LoVo (cell line): ENCODE measurements around the gene SIGLEC15.
"Not testable (repeated sequence)": the region's sequence is repeated elsewhere in the genome, so short reads cannot be mapped to it uniquely, and the experiment has no call there.

Experiments
- DNase-seq: peaks from one replicate; pipeline ENCODE4 v3.0.0-alpha.2; 2016; ENCODE audit warnings: low spot score

The SIGLEC15 gene

GRCh38 chr18:45820106-45820745 is 5.2 kb upstream of the SIGLEC15 start:
- no peak for DNase-seq

- DNase-seq: no peak
Measured at GRCh38 chr18:45821026-45821425, 4.4 kb upstream of the SIGLEC15 start.

GRCh38 chr18:45821711-45822110 is 3.8 kb upstream of the SIGLEC15 start:
- no peak for DNase-seq

GRCh38 chr18:45826084-45826483 is 609 bp downstream of the SIGLEC15 start:
- no peak for DNase-seq

GRCh38 chr18:45826716-45827115 is 1.2 kb downstream of the SIGLEC15 start:
- DNase-seq: not testable (repeated sequence)

- DNase-seq: peak; percentile 60
Measured at GRCh38 chr18:45828917-45829811, 3.7 kb downstream of the SIGLEC15 start.

GRCh38 chr18:45829855-45830254 is 4.4 kb downstream of the SIGLEC15 start:
- DNase-seq: no peak

DNA sequence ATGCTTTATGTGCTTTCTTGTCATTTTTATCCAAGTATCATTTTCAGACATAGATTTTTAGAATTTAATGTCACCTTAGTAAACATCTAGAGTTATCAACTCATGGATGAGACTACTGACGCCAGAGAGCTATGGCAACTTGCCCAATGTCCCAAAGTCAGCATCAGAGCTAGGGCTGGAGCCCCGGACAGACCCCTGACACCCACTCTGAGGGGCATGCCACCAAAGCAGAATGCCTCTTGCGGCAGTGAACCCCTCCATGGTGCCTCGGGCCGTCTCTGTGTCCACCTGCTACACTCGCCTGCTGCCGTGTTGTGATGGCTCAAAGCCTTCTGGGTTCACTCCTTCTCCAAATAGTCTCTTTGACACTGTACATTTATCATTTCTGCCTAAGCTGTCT is 5.4 kb downstream of the SIGLEC15 start:
- DNase-seq: no peak

- DNase-seq: peak; percentile 33
Measured at GRCh38 chr18:45833846-45834245, 8.4 kb downstream of the SIGLEC15 start.

DNA sequence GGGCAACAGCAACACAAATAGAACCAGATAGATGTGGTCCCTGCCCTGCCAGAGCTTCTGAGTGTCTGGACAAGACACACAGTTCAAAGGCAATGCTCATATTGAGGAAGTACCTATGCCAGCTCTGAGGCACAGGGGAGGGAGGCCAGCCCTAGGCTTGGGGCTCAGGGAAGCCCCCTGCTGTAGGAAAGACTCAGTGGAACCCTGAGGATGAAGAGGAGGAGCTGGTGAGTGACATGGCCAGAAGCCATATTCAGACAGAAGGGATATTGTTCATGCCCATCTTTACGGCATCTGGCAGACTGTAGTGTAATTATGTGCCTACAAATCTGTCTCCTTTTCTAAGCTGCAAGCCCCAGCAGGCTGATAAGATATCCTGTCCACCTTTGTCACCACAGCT is 8.8 kb downstream of the SIGLEC15 start:
- DNase-seq: no peak

GRCh38 chr18:45835057-45835636 is 9.7 kb downstream of the SIGLEC15 start:
- no peak for DNase-seq

GRCh38 chr18:45836242-45837205 is 11.0 kb downstream of the SIGLEC15 start:
- DNase-seq: no peak

- no peak for DNase-seq
Measured at GRCh38 chr18:45837283-45838070, 12.0 kb downstream of the SIGLEC15 start.

DNA sequence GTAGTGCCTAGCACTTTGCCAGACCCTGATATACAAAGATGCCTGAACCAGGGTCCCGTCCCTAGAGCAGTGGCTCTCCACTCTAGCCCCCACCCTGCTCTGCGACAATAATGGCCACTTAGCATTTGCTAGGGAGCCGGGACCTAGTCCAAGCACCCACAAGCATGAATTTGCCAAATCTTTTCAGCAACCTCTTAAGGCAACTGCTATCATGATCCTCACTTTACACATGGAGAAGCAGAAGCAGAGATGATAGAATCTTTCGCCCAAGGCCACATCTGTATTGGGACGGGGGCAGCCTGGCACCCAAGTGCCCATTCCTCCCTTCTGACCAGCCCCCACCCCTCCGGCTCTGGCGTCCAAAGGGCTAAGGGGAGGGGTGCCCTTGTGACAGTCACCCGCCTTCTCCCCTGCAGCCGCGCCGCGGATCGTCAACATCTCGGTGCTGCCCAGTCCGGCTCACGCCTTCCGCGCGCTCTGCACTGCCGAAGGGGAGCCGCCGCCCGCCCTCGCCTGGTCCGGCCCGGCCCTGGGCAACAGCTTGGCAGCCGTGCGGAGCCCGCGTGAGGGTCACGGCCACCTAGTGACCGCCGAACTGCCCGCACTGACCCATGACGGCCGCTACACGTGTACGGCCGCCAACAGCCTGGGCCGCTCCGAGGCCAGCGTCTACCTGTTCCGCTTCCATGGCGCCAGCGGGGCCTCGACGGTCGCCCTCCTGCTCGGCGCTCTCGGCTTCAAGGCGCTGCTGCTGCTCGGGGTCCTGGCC is 13.0 kb downstream of the SIGLEC15 start:
- DNase-seq: no peak

DNA sequence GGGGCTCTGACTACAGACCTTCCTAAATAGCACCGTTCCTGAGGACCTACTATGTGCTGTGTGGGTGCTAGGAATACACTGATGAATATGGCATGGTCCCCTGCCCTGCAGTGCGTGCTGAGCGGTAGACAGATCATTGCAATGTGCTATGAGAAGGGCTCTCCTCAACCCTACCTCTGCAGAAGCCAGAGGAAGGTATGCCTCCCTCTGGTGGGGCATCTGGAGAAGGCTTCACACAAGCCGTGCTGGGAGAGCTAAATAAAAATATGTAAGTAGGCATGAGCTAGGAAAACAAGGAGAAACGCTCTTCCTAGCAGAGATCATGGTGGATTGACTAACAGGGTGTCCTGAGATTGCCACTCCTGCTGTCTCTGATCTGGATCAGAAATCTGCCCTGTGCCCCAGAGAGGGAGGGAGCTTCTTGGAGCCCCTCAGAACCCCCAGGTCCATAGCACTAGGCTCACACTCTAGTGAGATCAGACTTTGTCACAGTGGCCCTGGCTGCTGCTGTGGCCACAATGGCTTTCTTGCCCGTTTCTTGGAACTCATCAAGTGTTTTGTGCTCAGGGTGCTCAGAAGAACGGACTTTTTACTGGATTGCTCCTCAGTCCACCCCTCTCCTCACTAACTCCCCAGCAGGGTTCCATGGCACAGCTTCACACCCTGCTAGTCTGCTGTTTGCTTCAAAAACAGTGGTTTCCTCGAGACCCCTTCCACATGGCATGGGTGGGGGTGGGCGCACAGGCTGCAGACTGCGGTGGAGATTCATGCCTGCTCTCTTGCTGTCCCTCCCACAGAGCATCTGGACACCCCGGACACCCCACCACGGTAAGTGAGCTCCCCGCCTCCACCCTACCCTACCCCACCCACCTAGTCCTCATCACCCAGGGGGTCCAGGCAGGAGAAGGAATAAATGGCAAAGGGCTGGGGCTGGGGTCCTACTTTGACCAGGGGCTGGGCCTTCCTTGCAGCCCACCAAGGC is 14.2 kb downstream of the SIGLEC15 start:
- no peak for DNase-seq

DNA sequence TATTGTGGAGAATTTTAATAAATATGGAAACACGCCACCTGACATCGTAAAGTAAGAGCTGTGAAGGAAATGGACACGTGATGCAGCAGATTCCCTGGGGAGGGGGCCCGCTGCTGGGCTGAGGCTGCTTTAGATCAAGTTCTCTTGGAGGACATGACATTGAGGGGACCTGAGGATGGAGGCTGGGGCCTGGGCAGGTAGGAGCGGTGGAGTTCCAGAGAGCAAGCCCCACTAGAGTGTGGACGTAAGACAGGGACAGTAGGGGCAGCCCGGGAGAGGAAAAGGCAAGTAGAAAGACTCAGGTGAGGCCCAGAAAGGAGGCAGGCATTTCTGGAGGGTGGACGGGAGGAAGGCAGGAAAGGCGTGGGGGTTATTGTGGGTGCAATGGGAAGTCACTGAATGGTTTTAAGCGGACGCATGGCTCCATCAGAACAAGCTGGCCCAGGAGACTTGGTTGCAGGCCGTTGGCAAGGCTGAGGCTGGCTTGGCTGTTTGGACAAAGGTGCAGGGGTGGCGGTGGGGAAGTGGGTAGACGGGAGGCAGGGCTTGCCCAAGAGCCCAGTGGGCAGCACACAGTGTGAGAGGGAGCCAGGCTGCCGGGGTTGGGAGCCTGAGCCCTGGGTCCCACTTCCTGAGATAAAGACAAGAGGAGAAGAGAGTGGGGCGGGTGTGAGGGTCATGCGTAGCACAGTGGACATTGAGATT is 15.7 kb downstream of the SIGLEC15 start:
- no peak for DNase-seq

- DNase-seq: no peak
Measured at GRCh38 chr18:45841765-45842442, 16.4 kb downstream of the SIGLEC15 start.

DNA sequence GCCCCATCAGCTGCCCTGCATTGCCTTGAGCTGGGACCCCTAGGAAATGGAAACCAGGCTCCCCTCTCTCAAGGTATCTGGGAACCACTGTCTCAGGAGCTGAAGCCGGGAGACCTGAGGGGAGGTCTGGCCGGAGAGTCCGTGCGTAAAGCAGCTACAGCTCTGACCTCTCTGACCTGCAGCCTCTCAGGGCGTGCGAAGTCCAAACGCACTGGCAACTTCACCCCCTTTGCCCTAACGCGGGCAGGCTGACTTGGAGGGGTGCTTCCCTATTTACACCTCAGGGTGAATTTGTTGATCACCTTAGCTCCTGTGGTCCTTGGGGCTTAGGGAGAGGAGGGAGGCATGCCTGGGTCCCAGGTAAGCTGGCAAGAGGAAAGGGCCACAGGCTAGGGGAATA is 17.5 kb downstream of the SIGLEC15 start:
- no peak for DNase-seq
